Measurements from ENCODE around the gene ANKFN1.
"Not testable (repeated sequence)": the region's sequence is repeated elsewhere in the genome, so short reads cannot be mapped to it uniquely, and the experiment has no call there.

The ANKFN1 gene

GRCh38 chr17:56359518-56359917 is 206.2 kb downstream of the ANKFN1 start:
- DNase-seq: no peak

GRCh38 chr17:56367366-56367765 is 214.1 kb downstream of the ANKFN1 start:
- DNase-seq: no peak

- no peak for DNase-seq
Observed at GRCh38 chr17:56373981-56374833, 220.9 kb downstream of the ANKFN1 start.

- DNase-seq: no peak
Observed at GRCh38 chr17:56389356-56389755, 236.1 kb downstream of the ANKFN1 start.

- no peak for DNase-seq
Observed at GRCh38 chr17:56392321-56392720, 239.0 kb downstream of the ANKFN1 start.

- DNase-seq: no peak
Observed at GRCh38 chr17:56393156-56393555, 239.9 kb downstream of the ANKFN1 start.

- DNase-seq: no peak
Observed at GRCh38 chr17:56395787-56396186, 242.5 kb downstream of the ANKFN1 start.

GRCh38 chr17:56407086-56407485 is 253.8 kb downstream of the ANKFN1 start:
- DNase-seq: no peak

- DNase-seq: not testable (repeated sequence)
Observed at GRCh38 chr17:56412356-56412755, 259.1 kb downstream of the ANKFN1 start.

GRCh38 chr17:56416682-56417351 is 263.5 kb downstream of the ANKFN1 start:
- no peak for DNase-seq

GRCh38 chr17:56424005-56424404 is 270.7 kb downstream of the ANKFN1 start:
- no peak for DNase-seq

GRCh38 chr17:56424543-56425044 is 271.3 kb downstream of the ANKFN1 start:
- no peak for DNase-seq

GRCh38 chr17:56425483-56425882 is 272.2 kb downstream of the ANKFN1 start:
- DNase-seq: no peak

- no peak for DNase-seq
Observed at GRCh38 chr17:56426901-56427300, 273.6 kb downstream of the ANKFN1 start.

- DNase-seq: no peak
Observed at GRCh38 chr17:56431736-56432135, 278.5 kb downstream of the ANKFN1 start.

GRCh38 chr17:56432443-56432842 is 279.2 kb downstream of the ANKFN1 start:
- no peak for DNase-seq

- no peak for DNase-seq
Observed at GRCh38 chr17:56434610-56435009, 281.3 kb downstream of the ANKFN1 start.

- DNase-seq: no peak
Observed at GRCh38 chr17:56436142-56436541, 282.9 kb downstream of the ANKFN1 start.

GRCh38 chr17:56440419-56440818 is 287.1 kb downstream of the ANKFN1 start:
- DNase-seq: no peak

- DNase-seq: no peak
Observed at GRCh38 chr17:56441308-56441707, 288.0 kb downstream of the ANKFN1 start.

- DNase-seq: no peak
Observed at GRCh38 chr17:56445692-56446411, 292.6 kb downstream of the ANKFN1 start.

GRCh38 chr17:56447171-56447570 is 293.9 kb downstream of the ANKFN1 start:
- no peak for DNase-seq

GRCh38 chr17:56448371-56448770 is 295.1 kb downstream of the ANKFN1 start:
- no peak for DNase-seq
